Testis (tissue), 2 donors: ENCODE data around the gene C1R.

ENCODE experiments used
- POLR2A ChIP-seq: fragments of 450-650 bp; IDR thresholded peaks from one replicate; pipeline ENCODE4 v1.6.1; 2017; ENCODE audit warnings: antibody characterized with exemption, mild to moderate bottlenecking, moderate library complexity
- TF ChIP-seq, protein P1 (sequence below), 3 experiments: fragments of 450-650 bp in 2 of 3; fragments of 200-600 bp in 1 of 3; sonication (generic) in 1 of 3; IDR thresholded peaks; one replicate each; pipeline ENCODE4 v1.5.1; 2016 to 2019; ENCODE audit warnings: antibody characterized with exemption in 3 of 3, mild to moderate bottlenecking in 2 of 3, moderate library complexity in 1 of 3

DNA sequence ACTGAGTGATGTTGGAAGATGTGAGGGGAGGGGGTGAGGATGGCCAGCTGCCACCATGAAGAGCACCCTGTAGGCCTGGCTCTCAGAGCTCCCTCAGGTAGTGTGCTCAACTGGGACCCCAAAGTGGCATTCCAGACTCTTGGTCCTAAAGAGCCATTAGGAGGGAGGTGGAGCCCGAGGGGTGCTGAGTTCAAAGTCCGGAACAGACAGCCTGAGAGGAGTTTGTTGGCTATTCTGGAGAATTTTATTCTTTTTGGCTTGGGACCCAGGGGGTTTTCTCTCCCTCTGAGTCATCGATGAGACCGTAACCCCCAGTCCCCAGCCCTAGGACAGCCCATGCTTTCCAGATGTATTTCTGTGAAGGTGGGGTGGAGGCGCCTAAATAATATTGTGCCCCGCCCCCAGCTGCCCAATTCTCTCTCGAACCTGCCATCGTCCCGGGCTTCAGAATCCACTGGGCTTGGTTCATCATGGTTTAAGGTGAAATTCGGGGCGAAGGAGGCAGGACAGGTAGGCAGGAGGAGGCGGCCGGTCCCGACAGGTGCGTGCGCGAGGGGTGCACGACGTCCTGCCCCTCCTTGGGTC is 37.1 kb upstream of the C1R start:
- no peak for TF ChIP-seq POLR2A
- TF ChIP-seq, protein P1, sequence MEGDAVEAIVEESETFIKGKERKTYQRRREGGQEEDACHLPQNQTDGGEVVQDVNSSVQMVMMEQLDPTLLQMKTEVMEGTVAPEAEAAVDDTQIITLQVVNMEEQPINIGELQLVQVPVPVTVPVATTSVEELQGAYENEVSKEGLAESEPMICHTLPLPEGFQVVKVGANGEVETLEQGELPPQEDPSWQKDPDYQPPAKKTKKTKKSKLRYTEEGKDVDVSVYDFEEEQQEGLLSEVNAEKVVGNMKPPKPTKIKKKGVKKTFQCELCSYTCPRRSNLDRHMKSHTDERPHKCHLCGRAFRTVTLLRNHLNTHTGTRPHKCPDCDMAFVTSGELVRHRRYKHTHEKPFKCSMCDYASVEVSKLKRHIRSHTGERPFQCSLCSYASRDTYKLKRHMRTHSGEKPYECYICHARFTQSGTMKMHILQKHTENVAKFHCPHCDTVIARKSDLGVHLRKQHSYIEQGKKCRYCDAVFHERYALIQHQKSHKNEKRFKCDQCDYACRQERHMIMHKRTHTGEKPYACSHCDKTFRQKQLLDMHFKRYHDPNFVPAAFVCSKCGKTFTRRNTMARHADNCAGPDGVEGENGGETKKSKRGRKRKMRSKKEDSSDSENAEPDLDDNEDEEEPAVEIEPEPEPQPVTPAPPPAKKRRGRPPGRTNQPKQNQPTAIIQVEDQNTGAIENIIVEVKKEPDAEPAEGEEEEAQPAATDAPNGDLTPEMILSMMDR (IDR thresholded peaks at IDR 0.05) = no peak
